LNCaP clone FGC (cell line): ENCODE measurements around the gene B3GAT2.

Source experiments
- DNase-seq: peaks from one replicate; pipeline ENCODE4 v3.0.0-alpha.2; 2011; ENCODE audit warnings: low read depth
- H3K4me3 ChIP-seq: 2 replicates; pipeline ENCODE4 v1.5.1; 2011; ENCODE audit warnings: mild to moderate bottlenecking, low read depth, low read length, control low read depth
- CTCF ChIP-seq: IDR thresholded peaks from 2 replicates; pipeline ENCODE4 v1.5.1; 2012; ENCODE audit warnings: mild to moderate bottlenecking; ENCODE audit not compliant: control insufficient read depth, insufficient read depth; ENCODE audit errors: extremely low read depth

B3GAT2 gene

GRCh38 chr6:70860920-70861319, 95.9 kb downstream of the B3GAT2 start:
- no peak for TF ChIP-seq CTCF
- no peak overlapping the region for H3K4me3 ChIP-seq
- no peak for DNase-seq

GRCh38 chr6:70860045-70860444, 96.8 kb downstream of the B3GAT2 start:
- no peak for DNase-seq
- no peak for TF ChIP-seq CTCF
- H3K4me3 ChIP-seq = no peak overlapping the region

- no peak overlapping the region for H3K4me3 ChIP-seq
- DNase-seq = no peak
- no peak for TF ChIP-seq CTCF
These were observed 99.3 kb downstream of the B3GAT2 start for GRCh38 chr6:70857387-70858077.

GRCh38 chr6:70852667-70853246, 104.1 kb downstream of the B3GAT2 start:
- no peak overlapping the region for H3K4me3 ChIP-seq
- no peak for DNase-seq
- no peak for TF ChIP-seq CTCF

- no peak overlapping the region for H3K4me3 ChIP-seq
- no peak for DNase-seq
- TF ChIP-seq CTCF = no peak
These were observed 107.4 kb downstream of the B3GAT2 start for GRCh38 chr6:70849348-70850069.

- TF ChIP-seq CTCF = no peak
- DNase-seq = no peak
- H3K4me3 ChIP-seq = no peak overlapping the region
These were observed 109.5 kb downstream of the B3GAT2 start for GRCh38 chr6:70847106-70848084.
